OCI-LY1 (cell line): Measurements from ENCODE around the gene POU2F1.

Source experiments
- H2AFZ ChIP-seq: fragments of 200-600 bp; sonication (generic), shearing (Covaris generic); 2 replicates; pipeline ENCODE4 v1.6.0; 2014; ENCODE audit warnings: antibody characterized with exemption, mild to moderate bottlenecking, low read length
- H3F3A ChIP-seq: fragments of 200-600 bp; sonication (generic), shearing (Covaris generic); 2 replicates; pipeline ENCODE4 v1.6.0; 2014; ENCODE audit warnings: mild to moderate bottlenecking, antibody characterized with exemption, low read length, moderate library complexity; ENCODE audit not compliant: insufficient read depth
- H3K27ac ChIP-seq: fragments of 200-600 bp; sonication (generic); 2 replicates; pipeline ENCODE4 v1.5.1; 2014; ENCODE audit warnings: low read length, mixed run types, mild to moderate bottlenecking, low read depth; ENCODE audit not compliant: poor library complexity, severe bottlenecking
- H3K27me3 ChIP-seq: fragments of 200-600 bp; sonication (generic); 2 replicates; pipeline ENCODE4 v1.6.0; 2014; ENCODE audit warnings: antibody characterized with exemption, mild to moderate bottlenecking, low read length, moderate library complexity; ENCODE audit not compliant: insufficient read depth
- H3K36me3 ChIP-seq: fragments of 200-600 bp; sonication (generic); 2 replicates; pipeline ENCODE4 v1.6.1; 2014; ENCODE audit warnings: mild to moderate bottlenecking, antibody characterized with exemption, low read length, moderate library complexity, mixed read lengths; ENCODE audit not compliant: insufficient read depth
- H3K4me1 ChIP-seq: fragments of 200-600 bp; sonication (generic); 2 replicates; pipeline ENCODE4 v1.5.1; 2014; ENCODE audit warnings: mild to moderate bottlenecking, low read length, moderate library complexity; ENCODE audit not compliant: insufficient read depth, severe bottlenecking
- H3K4me2 ChIP-seq: fragments of 200-600 bp; sonication (generic), shearing (Covaris generic); 2 replicates; pipeline ENCODE4 v1.6.1; 2014; ENCODE audit warnings: low read length
- H3K4me3 ChIP-seq: fragments of 200-600 bp; sonication (generic); 2 replicates; pipeline ENCODE4 v1.5.1; 2014; ENCODE audit warnings: low read length, low read depth, mild to moderate bottlenecking, mixed read lengths; ENCODE audit not compliant: poor library complexity, severe bottlenecking
- H3K79me2 ChIP-seq: fragments of 200-600 bp; shearing (Covaris generic); 2 replicates; pipeline ENCODE4 v1.6.1; 2016; ENCODE audit warnings: mixed run types, low read length, mixed read lengths; ENCODE audit not compliant: insufficient read depth
- H3K9ac ChIP-seq: fragments of 200-600 bp; sonication (generic), shearing (Covaris generic); 2 replicates; pipeline ENCODE4 v1.6.1; 2014; ENCODE audit warnings: mild to moderate bottlenecking, low read length, mixed read lengths
- H3K9me2 ChIP-seq: fragments of 200-600 bp; sonication (generic), shearing (Covaris generic); 2 replicates; pipeline ENCODE4 v1.6.1; 2014; ENCODE audit warnings: low read depth, mild to moderate bottlenecking, low read length, mixed read lengths
- H3K9me3 ChIP-seq: fragments of 200-600 bp; shearing (Covaris generic); 2 replicates; pipeline ENCODE4 v1.6.1; 2014; ENCODE audit warnings: low read length, mixed read lengths
- H4K20me1 ChIP-seq: fragments of 200-600 bp; sonication (generic), shearing (Covaris generic); 2 replicates; pipeline ENCODE4 v1.6.0; 2016; ENCODE audit warnings: mild to moderate bottlenecking, low read length; ENCODE audit not compliant: insufficient read depth
- CTCF ChIP-seq: fragments of 200-600 bp; sonication (generic), shearing (Covaris generic); IDR thresholded peaks from 2 replicates; pipeline ENCODE4 v1.5.1; 2017; ENCODE audit warnings: mild to moderate bottlenecking, antibody characterized with exemption, low read length, moderate library complexity, mixed read lengths
- EZH2 ChIP-seq: fragments of 200-600 bp; sonication (generic), shearing (Covaris generic); IDR thresholded peaks from 2 replicates; pipeline ENCODE4 v1.8.0; 2017; ENCODE audit warnings: borderline replicate concordance, mixed run types, mild to moderate bottlenecking, antibody characterized with exemption, low read length, moderate library complexity, mixed read lengths

POU2F1 gene

GRCh38 chr1:167392200-167392696 lies 171.6 kb downstream of the POU2F1 start:
- H3K27ac ChIP-seq, result no peak overlapping the region
- TF ChIP-seq CTCF, result no peak
- TF ChIP-seq EZH2, result no peak
- no peaks in the 10 kb centered on the region for H3K27me3 ChIP-seq
- no peak overlapping the region for H3K9ac ChIP-seq
- H3K4me3 ChIP-seq, result no peak overlapping the region
- no peaks in the 10 kb centered on the region for H3K79me2 ChIP-seq
- H3K36me3 ChIP-seq, result peaks cover 72% of the 10 kb centered on the region
- no peaks in the 10 kb centered on the region for H3K4me1 ChIP-seq
- H3K9me3 ChIP-seq, result no peaks in the 10 kb centered on the region
- H4K20me1 ChIP-seq, result no peaks in the 10 kb centered on the region
- H3F3A ChIP-seq, result no peaks in the 10 kb centered on the region
- H3K9me2 ChIP-seq, result no peaks in the 10 kb centered on the region
- no peak overlapping the region for H2AFZ ChIP-seq
- no peak overlapping the region for H3K4me2 ChIP-seq

GRCh38 chr1:167400359-167400953 lies 179.8 kb downstream of the POU2F1 start:
- TF ChIP-seq EZH2 (no peak), CTCF (no peak)
- H2AFZ ChIP-seq, result no peak overlapping the region
- peaks cover 83% of the 10 kb centered on the region for H3K36me3 ChIP-seq
- no peak overlapping the region for H3K4me3 ChIP-seq
- no peak overlapping the region for H3K9ac ChIP-seq
- no peak overlapping the region for H3K4me2 ChIP-seq
- H3K9me3 ChIP-seq, result no peaks in the 10 kb centered on the region
- H3K27ac ChIP-seq, result no peak overlapping the region
- no peaks in the 10 kb centered on the region for H3K9me2 ChIP-seq
- H3K79me2 ChIP-seq, result no peaks in the 10 kb centered on the region
- no peaks in the 10 kb centered on the region for H3K27me3 ChIP-seq
- no peaks in the 10 kb centered on the region for H4K20me1 ChIP-seq
- H3F3A ChIP-seq, result 0 out of 2 replicates have a peak, but pooled peaks cover 3% of the 10 kb centered on the region
- H3K4me1 ChIP-seq, result peaks cover 9% of the 10 kb centered on the region

- H2AFZ ChIP-seq, result no peak overlapping the region
Measured at GRCh38 chr1:167401260-167401873, 180.7 kb downstream of the POU2F1 start.

More at GRCh38 chr1:167401260-167401873, 180.7 kb downstream of the POU2F1 start:
- peaks cover 9% of the 10 kb centered on the region for H3K4me1 ChIP-seq
- H3K9ac ChIP-seq, result no peak overlapping the region
- H3F3A ChIP-seq, result 0 out of 2 replicates have a peak, but pooled peaks cover 3% of the 10 kb centered on the region
- H3K9me3 ChIP-seq, result no peaks in the 10 kb centered on the region
- no peaks in the 10 kb centered on the region for H3K9me2 ChIP-seq
- no peak overlapping the region for H3K27ac ChIP-seq
- H3K4me2 ChIP-seq, result no peak overlapping the region
- no peaks in the 10 kb centered on the region for H3K79me2 ChIP-seq
- H3K36me3 ChIP-seq, result peaks cover 83% of the 10 kb centered on the region
- H3K4me3 ChIP-seq, result no peak overlapping the region
- H4K20me1 ChIP-seq, result no peaks in the 10 kb centered on the region
- peak; percentile 79 for TF ChIP-seq CTCF
- TF ChIP-seq EZH2, result no peak
- no peaks in the 10 kb centered on the region for H3K27me3 ChIP-seq
